HG03060 (cell line): ENCODE data around the gene ARHGEF10L.

Source experiments
- ATAC-seq: cut with Tn5 transposase; IDR thresholded peaks from one replicate; pipeline ENCODE4 v1.9.1; 2021; ENCODE audit warnings: low read depth, moderate number of reproducible peaks; ENCODE audit not compliant: unreplicated experiment

ARHGEF10L gene

GRCh38 chr1:17545356-17545755, 5.9 kb downstream of the ARHGEF10L start:
- no peak for ATAC-seq

- no peak for ATAC-seq
Measured at GRCh38 chr1:17546946-17547670, 7.6 kb downstream of the ARHGEF10L start.

GRCh38 chr1:17549384-17549783, 9.9 kb downstream of the ARHGEF10L start:
- ATAC-seq = no peak

- no peak for ATAC-seq
Measured at GRCh38 chr1:17550729-17551584, 11.5 kb downstream of the ARHGEF10L start.

GRCh38 chr1:17551755-17552234, 12.3 kb downstream of the ARHGEF10L start:
- no peak for ATAC-seq

- ATAC-seq = no peak
Measured at GRCh38 chr1:17553975-17554700, 14.6 kb downstream of the ARHGEF10L start.

GRCh38 chr1:17554954-17555353, 15.5 kb downstream of the ARHGEF10L start:
- ATAC-seq = no peak

- ATAC-seq = no peak
Measured at GRCh38 chr1:17557986-17558385, 18.5 kb downstream of the ARHGEF10L start.

GRCh38 chr1:17558541-17558940, 19.0 kb downstream of the ARHGEF10L start:
- ATAC-seq = no peak

GRCh38 chr1:17558954-17559614, 19.6 kb downstream of the ARHGEF10L start:
- ATAC-seq = no peak

- ATAC-seq = no peak
Measured at GRCh38 chr1:17559615-17560419, 20.3 kb downstream of the ARHGEF10L start.

- no peak for ATAC-seq
Measured at GRCh38 chr1:17561247-17561548, 21.7 kb downstream of the ARHGEF10L start.

- ATAC-seq = no peak
Measured at GRCh38 chr1:17561561-17561985, 22.1 kb downstream of the ARHGEF10L start.

GRCh38 chr1:17562375-17562774, 22.9 kb downstream of the ARHGEF10L start:
- ATAC-seq = no peak

GRCh38 chr1:17563494-17564281, 24.2 kb downstream of the ARHGEF10L start:
- ATAC-seq = no peak

GRCh38 chr1:17564458-17565393, 25.2 kb downstream of the ARHGEF10L start:
- ATAC-seq = no peak

GRCh38 chr1:17565461-17566252, 26.2 kb downstream of the ARHGEF10L start:
- no peak for ATAC-seq
